Ishikawa (cell line): Measurements from ENCODE around the gene PALS1.

ENCODE experiments used
- CREB1 ChIP-seq: IDR thresholded peaks from 2 replicates; pipeline ENCODE4 v1.6.1; 2012; ENCODE audit warnings: low read depth
- EP300 ChIP-seq: IDR thresholded peaks from 2 replicates; pipeline ENCODE4 v1.6.1; 2012; ENCODE audit warnings: borderline replicate concordance
- YY1 ChIP-seq: IDR thresholded peaks from 2 replicates; pipeline ENCODE4 v1.6.1; 2012; ENCODE audit warnings: low read depth

DNA sequence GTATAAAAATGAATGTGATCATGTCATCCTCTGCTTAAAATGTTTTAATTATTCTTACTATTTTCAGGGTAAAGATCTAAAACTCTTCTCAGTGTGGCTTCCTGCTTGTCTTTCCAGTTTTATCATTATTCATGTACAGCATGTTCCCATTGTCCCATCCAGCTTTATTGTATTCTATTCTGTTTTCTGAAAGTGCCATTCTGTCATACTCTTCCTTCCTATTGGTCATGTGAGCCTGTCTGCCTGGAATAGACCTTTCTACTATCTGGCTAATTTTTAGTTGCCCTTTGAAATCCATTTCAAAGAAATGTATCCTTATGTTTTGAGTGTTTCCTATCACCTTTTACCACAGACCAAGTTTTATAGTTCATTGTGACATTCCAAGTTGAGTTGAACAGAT lies 34.9 kb downstream of the PALS1 start:
- TF ChIP-seq EP300 (no peak), YY1 (no peak), CREB1 (no peak)
